Lung (tissue), 12 donors: ENCODE results near the gene CSMD2. TPM values are rescaled to one million over a fixed set of nuclear protein-coding genes. Genes with fewer than 3 reads are reported as not detected.

Source experiments
- ATAC-seq: fragments of 200-7000 bp; cut with Tn5 transposase; one replicate; pipeline ENCODE4 v1.9.1; 2020; ENCODE audit warnings: moderate number of reproducible peaks; ENCODE audit not compliant: insufficient read depth, low FRiP score
- DNase-seq, 3 donors: peaks; one replicate each; pipeline ENCODE4 v3.0.0-alpha.2; 2013 to 2017
- H3K27ac ChIP-seq, 2 donors: one replicate each; pipeline ENCODE4 v1.5.1; 2013; ENCODE audit warnings: mild to moderate bottlenecking in 2 of 2, moderate library complexity in 2 of 2, control low read depth in 1 of 2, inconsistent platforms in 1 of 2, low read depth in 1 of 2, low read length in 1 of 2
- H3K27me3 ChIP-seq, 3 donors: one replicate each; pipeline ENCODE4 v1.5.1; 2013; ENCODE audit warnings: low read length in 2 of 3; ENCODE audit not compliant: control insufficient read depth in 3 of 3, insufficient read depth in 3 of 3
- H3K36me3 ChIP-seq, 4 donors: one replicate each; pipeline ENCODE4 v1.5.1; 2013; ENCODE audit warnings: low read length in 4 of 4, mild to moderate bottlenecking in 1 of 4, moderate library complexity in 1 of 4; ENCODE audit not compliant: control insufficient read depth in 4 of 4, insufficient read depth in 4 of 4
- H3K4me1 ChIP-seq, 5 donors: one replicate each; pipeline ENCODE4 v1.5.1; 2013; ENCODE audit warnings: low read length in 5 of 5, mild to moderate bottlenecking in 2 of 5, moderate library complexity in 1 of 5; ENCODE audit not compliant: control insufficient read depth in 5 of 5, insufficient read depth in 5 of 5
- H3K4me3 ChIP-seq: one replicate; pipeline ENCODE4 v1.5.1; 2013; ENCODE audit warnings: mild to moderate bottlenecking, control low read depth, moderate library complexity
- H3K9ac ChIP-seq, 2 donors: one replicate each; pipeline ENCODE4 v1.5.1; 2013; ENCODE audit warnings: low read length in 2 of 2, control low read depth in 1 of 2; ENCODE audit not compliant: insufficient read depth in 1 of 2
- H3K9me3 ChIP-seq, 4 donors: one replicate each; pipeline ENCODE4 v1.5.1; 2013; ENCODE audit warnings: low read length in 3 of 4, mild to moderate bottlenecking in 1 of 4, moderate library complexity in 1 of 4; ENCODE audit not compliant: control insufficient read depth in 4 of 4, insufficient read depth in 3 of 4
- WGBS, 2 donors: extraction: QIAGEN DNeasy Blood & Tissue Kit; methylation state at CpG; one replicate each; pipeline ENCODE4 v1.1.7; 2013; 5-methylcytosine and 5-hydroxymethylcytosine counted together
- polyA plus RNA-seq, 2 donors: library from polyadenylated mRNA; stranded (reverse); fragments of 200-250 nt; gene quantifications; one replicate each; pipeline ENCODE4 v1.2.1, GENCODE V29; 2013
- total RNA-seq, 2 donors: library from RNA; depleted of rRNA in 1 of 2; stranded (reverse); fragments of >200 nt in 1 of 2; gene quantifications; one replicate each; pipeline ENCODE4 v1.2.1, GENCODE V29; 2014 to 2021
- TF ChIP-seq, protein P1 (sequence below): IDR thresholded peaks from 2 replicates; pipeline ENCODE4 v1.5.1; 2012; ENCODE audit warnings: mild to moderate bottlenecking; ENCODE audit errors: control extremely low read depth, extremely low read depth
- donor health status: control.
- donor health status: control.
- donor health status: Bipolar disorder and iron deficiency.
- donor health status: healthy.
- donor health status: DM: yes; HTN: yes; CAD: no.

CSMD2 gene
- total and polyA plus RNA-seq, 4 donors = 0.11 to 1.2 (median 0.39) TPM

DNA sequence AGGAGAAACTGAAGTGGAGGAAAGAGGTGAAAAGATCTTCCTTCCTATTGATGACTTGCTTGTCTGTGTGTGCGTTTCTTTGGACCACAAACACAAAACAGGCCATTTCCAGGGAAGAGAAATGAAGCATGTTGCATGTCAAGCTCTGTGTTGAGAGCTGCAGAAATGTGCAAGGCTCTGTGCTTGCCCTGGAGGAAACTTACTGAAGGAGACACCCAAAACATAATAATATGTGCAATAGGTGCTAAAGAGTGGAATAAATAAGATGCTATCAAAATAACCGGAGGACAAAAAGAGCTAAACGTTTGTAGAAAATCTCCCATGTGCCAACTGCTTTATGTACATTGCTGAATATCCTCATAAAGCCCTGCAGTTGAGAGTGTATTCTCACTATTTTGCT, 496.3 kb downstream of the CSMD2 start:
- H3K27me3 ChIP-seq = peaks cover 0 to 4% (median 0%) of the 10 kb centered on the region in 3 donors
- TF ChIP-seq, protein P1, sequence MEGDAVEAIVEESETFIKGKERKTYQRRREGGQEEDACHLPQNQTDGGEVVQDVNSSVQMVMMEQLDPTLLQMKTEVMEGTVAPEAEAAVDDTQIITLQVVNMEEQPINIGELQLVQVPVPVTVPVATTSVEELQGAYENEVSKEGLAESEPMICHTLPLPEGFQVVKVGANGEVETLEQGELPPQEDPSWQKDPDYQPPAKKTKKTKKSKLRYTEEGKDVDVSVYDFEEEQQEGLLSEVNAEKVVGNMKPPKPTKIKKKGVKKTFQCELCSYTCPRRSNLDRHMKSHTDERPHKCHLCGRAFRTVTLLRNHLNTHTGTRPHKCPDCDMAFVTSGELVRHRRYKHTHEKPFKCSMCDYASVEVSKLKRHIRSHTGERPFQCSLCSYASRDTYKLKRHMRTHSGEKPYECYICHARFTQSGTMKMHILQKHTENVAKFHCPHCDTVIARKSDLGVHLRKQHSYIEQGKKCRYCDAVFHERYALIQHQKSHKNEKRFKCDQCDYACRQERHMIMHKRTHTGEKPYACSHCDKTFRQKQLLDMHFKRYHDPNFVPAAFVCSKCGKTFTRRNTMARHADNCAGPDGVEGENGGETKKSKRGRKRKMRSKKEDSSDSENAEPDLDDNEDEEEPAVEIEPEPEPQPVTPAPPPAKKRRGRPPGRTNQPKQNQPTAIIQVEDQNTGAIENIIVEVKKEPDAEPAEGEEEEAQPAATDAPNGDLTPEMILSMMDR = no peak
- no peaks in the 10 kb centered on the region for H3K36me3 ChIP-seq
- no peaks in the 10 kb centered on the region for H3K4me1 ChIP-seq
- DNase-seq (no peak), ATAC-seq (no peak)
- H3K4me3 ChIP-seq = no peak overlapping the region
- peaks cover 0 to 10% (median 0%) of the 10 kb centered on the region in 4 donors for H3K9me3 ChIP-seq
- no peak overlapping the region for H3K9ac ChIP-seq
- no peak overlapping the region for H3K27ac ChIP-seq
- WGBS, 2 donors = 65 to 72% methylated on average over 3 of the region's 3 CpGs

DNA sequence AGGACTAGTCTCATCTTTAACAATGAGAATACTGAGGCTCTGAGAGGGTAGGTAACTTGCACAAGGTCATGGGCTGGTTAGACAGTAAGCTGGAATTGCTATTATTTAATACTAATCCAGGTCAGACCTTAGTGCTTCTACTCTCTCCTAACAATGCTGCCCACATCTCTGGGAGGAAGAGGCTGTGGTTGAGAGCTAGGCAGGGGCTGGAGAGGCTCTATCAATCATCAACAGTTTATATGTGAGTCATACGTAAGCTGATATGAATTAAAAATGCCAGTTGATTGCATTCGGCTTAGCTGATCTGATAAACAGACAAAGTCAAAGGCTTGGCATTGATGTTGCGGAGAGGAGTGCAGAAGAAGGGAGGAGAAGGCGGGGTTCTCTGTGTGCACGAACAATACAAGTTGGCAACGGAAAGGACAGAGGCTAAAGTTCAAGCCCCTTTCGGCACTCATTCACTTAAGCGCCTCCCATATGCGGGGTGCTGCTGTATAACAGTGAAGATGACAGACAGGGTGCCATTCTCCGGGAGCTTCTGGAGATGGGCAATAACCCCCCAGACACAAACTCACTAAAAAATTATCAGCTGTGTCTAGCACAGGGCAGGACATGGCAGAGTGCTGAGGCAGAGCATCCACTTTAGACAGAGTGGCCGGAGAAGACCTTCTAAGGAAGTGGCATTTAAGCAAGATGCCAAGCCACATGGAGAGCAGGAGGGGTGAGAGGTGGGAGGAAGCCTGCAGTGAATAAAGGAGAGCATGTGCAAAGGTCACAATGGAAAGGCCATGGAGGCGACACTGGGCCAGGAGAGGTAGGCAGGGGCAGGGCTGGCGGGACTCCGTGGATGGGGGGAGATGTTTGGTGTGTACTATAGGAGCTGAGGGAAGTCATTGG, 497.4 kb downstream of the CSMD2 start:
- H3K27me3 ChIP-seq = peaks cover 0 to 4% (median 0%) of the 10 kb centered on the region in 3 donors
- H3K4me3 ChIP-seq = no peak overlapping the region
- ATAC-seq (no peak), DNase-seq (no peak)
- no peak overlapping the region for H3K9ac ChIP-seq
- TF ChIP-seq, protein P1 = no peak
- no peak overlapping the region for H3K27ac ChIP-seq
- 69 to 80% methylated on average over 14 of the region's 14 CpGs for WGBS, 2 donors
- no peaks in the 10 kb centered on the region for H3K4me1 ChIP-seq
- H3K9me3 ChIP-seq = peaks cover 0 to 10% (median 0%) of the 10 kb centered on the region in 4 donors
- H3K36me3 ChIP-seq = no peaks in the 10 kb centered on the region

- Histone ChIP-seq H3K9me3 (peaks cover 0 to 9% (median 0%) of the 10 kb centered on the region in 4 donors), H3K4me1 (no peaks in the 10 kb centered on the region), H3K36me3 (no peaks in the 10 kb centered on the region), H3K27me3 (peaks cover 0 to 6% (median 0%) of the 10 kb centered on the region in 3 donors), H3K4me3 (no peak overlapping the region), H3K9ac (no peak overlapping the region), H3K27ac (no peak overlapping the region)
- WGBS, 2 donors = 83 to 87% methylated on average over 5 of the region's 5 CpGs
- no peak for ATAC-seq
- TF ChIP-seq, protein P1 = no peak
- no peak for DNase-seq
Measured at GRCh38 chr1:33666616-33667015, 498.4 kb downstream of the CSMD2 start.
